Body of pancreas (tissue), 4 donors: ENCODE results near the gene PPP1R13B.

Source experiments
- CTCF ChIP-seq, 7 experiments: fragments of 450-650 bp in 4 of 7; fragments of 200-600 bp in 3 of 7; sonication (generic) in 3 of 7; IDR thresholded peaks; one replicate each; pipeline ENCODE4 v1.5.1; 2016 to 2019; ENCODE audit warnings: antibody characterized with exemption in 7 of 7
- POLR2A ChIP-seq, 3 donors: fragments of 450-650 bp; IDR thresholded peaks; one replicate each; pipeline ENCODE4 v1.6.1; 2016; ENCODE audit warnings: antibody characterized with exemption in 3 of 3, mild to moderate bottlenecking in 2 of 3

GRCh38 chr14:103702095-103702494, 145.3 kb downstream of the PPP1R13B start:
- TF ChIP-seq CTCF (IDR thresholded peaks at IDR 0.05), result no peak
- TF ChIP-seq POLR2A (IDR thresholded peaks at IDR 0.05), result no peak
